Superior temporal gyrus (tissue), 1 donor: ENCODE data around the gene LTBP4.
"Not testable (repeated sequence)": the region's sequence is repeated elsewhere in the genome, so short reads cannot be mapped to it uniquely, and the experiment has no call there.

Source experiments
- DNase-seq: peaks from one replicate; pipeline ENCODE4 v3.0.0-alpha.2; 2016; ENCODE audit errors: extremely low spot score

The LTBP4 gene

DNA sequence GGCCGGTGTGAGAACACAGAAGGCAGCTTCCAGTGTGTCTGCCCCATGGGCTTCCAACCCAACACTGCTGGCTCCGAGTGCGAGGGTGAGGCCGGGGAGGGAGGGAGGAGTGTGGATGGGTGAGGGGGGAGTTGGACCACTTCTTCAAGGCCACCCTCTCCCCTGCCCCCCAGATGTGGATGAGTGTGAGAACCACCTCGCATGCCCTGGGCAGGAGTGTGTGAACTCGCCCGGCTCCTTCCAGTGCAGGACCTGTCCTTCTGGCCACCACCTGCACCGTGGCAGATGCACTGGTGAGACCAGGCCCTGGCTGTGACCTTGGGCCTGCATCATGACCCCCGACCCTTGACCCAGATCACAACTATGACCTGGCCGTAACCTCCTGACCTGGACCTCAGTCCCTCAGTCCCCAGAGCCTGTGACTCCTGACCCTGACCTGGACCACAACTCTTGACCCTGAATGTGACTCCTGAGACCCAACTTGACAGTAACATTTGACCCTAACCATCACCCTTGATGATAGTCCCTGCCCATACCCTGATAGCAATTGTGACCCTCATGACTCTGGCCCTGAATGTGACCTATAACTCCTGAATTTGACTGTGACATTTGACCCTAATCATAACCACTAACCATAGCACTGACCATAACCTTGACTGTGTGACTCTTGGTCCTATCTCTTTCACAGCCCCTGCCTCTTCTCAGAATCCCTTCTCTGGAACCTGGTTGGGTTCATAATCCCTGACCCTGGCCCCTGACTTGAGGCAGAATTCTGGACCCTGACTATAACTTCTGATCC is 10.9 kb downstream of the LTBP4 start:
- DNase-seq, result no peak

DNA sequence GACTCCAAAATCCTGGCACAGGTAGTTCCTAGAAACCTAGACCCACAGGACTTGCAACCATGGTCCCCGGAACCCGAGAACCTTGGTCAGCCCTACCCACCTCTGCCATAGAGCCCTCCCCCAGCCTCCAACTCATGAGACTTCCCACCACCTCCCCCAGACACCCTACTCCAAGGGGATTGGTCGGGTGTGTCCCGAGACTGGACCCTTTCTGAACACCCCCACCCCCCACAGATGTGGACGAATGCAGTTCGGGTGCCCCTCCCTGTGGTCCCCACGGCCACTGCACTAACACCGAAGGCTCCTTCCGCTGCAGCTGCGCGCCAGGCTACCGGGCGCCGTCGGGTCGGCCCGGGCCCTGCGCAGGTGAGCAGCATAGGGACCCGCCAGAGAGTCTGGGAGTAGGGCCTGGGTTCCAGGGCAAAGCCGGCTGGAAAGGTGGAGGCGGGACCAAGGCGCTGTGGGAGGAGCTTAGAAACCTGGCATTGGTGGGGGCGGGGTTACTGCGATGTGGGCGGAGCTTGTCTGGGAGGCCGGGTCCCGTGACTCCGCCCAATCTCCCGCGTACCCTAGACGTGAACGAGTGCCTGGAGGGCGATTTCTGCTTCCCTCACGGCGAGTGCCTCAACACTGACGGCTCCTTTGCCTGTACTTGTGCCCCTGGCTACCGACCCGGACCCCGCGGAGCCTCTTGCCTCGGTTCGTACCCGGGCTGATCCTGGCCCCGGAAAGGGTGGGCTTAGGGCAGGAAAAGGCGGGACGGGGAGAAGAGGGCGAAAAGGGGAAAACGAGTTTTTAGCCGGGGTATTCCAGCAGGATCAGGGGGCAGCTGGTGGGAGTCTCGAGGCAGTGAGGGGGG is 11.9 kb downstream of the LTBP4 start:
- DNase-seq, result no peak

DNA sequence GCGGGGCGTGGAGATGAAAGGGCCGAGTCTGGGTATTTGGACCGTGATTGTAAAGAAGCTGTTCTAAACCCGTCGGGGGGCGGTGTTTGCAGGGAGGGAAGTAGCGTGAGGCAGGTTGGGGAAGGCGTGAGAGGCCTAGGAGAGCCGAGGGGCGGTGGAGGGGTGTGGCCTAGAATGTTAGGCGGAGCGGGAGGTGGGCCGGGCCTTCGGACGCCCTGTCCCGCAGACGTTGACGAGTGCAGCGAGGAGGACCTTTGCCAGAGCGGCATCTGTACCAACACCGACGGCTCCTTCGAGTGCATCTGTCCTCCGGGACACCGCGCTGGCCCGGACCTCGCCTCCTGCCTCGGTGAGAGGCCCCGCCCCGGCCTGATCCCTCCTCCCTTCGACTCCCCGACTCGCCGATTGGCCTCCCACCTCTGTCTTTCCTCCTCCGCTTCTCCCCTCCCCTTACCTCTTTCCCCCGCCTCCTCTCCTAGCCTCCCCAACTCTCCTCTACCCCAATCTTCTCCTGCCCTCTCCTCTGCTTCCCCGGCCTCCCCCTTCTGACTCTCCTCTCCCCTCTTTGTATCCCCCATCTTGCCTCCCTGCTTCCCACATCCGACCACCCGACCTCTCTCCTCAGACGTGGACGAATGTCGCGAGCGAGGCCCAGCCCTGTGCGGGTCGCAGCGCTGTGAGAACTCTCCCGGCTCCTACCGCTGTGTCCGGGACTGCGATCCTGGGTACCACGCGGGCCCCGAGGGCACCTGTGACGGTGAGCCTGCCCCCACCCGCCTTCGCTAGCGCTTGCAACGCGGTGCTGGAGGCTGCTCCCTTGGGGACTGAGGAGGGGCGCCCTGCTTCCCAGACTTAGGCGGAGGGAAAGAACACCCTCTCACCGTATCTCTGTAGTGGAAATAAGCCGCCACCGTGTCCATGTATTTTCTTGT is 12.8 kb downstream of the LTBP4 start:
- no peak for DNase-seq

DNA sequence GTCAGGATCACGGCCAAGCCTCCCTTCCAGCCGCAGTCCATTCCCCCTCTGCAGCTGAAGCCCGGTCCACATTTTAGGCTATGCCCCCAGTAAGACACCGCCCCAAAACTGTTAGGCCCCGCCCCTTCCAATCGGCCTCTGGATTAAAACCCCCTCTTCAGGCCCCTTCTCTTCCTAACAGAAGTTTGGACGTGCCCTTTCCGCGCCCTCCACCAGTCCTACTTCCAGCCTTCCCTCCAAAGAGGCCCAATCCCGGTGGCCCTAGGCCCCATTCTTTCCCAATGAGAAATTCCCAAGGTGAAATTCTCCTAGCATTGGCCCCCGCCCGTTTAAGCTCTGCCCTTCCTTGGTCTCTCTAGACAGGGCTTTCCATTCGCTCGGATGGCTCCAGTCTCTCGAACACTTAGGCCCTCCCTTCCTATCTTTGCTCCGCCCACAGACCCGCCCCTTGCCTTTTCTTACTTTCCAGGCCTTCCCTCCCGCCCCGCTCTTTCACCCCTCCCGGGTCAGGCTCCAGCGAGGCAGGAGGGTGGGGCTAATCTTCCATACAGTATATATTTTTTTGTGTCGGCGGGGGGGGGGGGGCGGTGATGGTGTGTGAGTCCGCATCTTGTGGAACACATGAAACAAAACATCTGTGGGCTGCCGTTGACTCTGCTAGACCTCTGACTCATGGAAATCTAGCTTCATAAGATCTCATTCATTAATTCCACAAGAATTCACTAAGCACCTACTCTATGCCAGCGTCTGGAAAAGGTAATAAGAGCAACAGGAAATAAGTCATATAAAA is 13.6 kb downstream of the LTBP4 start:
- DNase-seq, result no peak

DNA sequence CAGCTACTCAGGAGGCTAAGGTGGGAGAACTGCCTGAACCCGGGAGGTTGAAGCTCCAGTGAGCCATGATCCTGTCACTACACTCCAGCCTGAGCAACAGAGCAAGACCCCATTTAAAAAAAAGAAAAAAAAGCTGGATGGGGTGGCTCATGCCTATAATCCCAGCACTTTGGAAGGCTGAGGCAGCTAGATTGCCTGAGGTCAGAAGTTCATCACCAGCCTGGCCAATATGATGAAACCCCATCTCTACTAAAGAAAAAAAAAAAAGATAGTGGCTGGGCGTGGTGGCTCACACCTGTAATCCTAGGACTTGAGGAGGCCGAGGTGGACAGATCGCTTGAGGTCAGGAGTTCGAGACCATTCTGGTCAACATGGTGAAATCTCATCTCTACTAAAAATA is 15.0 kb downstream of the LTBP4 start:
- DNase-seq, result no peak

DNA sequence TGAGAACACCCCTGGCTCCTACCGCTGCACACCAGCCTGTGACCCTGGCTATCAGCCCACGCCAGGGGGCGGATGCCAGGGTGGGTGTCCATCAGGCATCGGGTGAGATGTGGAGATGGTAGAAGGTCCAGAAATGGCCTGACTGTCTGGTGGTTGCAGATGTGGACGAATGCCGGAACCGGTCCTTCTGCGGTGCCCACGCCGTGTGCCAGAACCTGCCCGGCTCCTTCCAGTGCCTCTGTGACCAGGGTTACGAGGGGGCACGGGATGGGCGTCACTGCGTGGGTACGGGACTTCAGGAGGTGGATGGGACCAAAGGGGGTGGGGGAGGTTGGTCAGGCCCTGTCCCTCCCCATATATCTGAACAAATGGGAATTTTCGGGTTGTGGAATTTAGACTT is 15.8 kb downstream of the LTBP4 start:
- no peak for DNase-seq

DNA sequence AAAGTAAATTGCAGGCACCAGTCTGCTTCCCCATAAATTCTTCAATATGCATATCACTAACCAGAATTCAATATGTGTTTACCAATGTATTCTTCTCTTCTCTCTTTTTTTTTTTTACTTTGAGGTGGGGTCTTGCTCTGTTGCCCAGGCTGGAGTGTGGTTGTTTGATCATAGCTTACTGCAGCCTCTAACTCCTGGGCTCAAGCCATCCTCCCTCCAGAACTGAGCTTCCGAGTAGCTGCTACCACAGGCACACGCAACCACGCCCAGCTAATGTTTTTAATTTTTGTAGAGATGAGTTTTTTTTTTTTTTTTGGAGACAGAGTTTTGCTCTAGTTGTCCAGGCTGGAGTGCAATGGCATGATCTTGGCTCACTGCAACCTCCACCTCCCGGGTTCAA is 16.8 kb downstream of the LTBP4 start:
- no peak for DNase-seq

DNA sequence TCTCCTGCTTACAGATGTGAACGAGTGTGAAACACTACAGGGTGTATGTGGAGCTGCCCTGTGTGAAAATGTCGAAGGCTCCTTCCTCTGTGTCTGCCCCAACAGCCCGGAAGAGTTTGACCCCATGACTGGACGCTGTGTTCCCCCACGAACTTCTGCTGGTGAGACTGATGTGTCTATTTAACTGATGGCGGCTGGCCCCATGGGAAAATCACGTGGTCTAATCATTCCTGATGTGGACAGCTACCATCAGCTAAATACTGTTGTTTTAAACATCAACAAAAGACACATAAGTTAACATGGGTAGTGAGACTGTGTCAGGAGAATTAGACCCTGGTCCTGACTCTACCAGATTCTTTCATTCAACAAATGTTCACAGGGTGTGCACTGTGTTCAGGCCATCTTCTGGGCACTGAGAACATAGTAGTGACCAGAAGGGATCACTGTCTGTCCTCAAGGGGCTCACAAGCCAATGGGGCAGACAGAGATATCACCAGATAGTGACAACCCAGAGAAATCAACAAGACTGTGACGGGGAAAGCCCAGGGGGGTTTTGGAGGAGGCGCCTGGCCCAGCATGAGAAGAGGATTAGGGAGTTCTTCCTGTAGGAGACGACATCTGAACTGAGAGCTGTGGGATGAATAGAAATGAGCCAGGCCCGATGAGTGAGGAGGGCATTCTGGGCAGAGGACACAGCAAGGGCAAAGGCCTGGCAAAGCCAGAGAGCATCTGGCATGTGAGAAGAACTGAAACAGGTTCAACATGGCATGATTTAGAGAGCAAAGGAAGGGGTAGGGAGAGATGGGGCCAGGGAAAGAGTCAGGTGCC is 18.4 kb downstream of the LTBP4 start:
- DNase-seq, result no peak

DNA sequence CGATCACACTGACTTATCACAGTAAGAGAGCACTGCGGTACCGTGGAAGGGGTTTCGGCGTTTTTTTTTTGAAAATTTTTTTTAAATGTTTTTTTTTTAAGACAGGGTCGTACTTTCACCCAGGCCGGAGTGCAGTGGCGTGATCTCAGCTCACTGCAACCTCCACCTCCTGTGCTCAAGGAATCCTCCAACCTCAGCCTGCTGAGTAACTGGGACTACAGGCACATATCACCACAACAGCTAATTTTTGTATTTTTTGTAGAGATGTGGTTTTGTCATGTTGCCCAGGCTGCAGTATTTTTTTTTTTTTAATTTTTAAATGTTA is 19.0 kb downstream of the LTBP4 start:
- DNase-seq, result no peak

DNA sequence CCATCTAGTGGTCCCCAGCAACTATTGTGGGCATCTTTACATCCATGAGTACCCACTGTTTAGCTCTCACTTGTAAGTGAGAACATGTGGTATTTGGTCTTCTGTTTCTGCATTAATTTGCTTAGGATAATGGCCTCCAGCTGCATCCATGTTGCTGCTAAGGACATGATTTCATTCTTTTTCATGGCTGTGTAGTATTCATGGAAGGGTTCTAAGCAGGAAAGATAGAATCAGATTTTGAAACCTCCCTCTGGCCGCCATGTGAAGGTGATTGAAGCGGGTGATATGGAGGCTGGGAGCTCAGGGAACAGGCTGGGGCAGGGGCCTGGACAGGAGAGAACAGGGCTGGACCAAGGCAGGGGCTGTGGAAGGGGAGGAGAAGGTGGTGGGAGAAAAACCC is 20.1 kb downstream of the LTBP4 start:
- DNase-seq, result no peak

DNA sequence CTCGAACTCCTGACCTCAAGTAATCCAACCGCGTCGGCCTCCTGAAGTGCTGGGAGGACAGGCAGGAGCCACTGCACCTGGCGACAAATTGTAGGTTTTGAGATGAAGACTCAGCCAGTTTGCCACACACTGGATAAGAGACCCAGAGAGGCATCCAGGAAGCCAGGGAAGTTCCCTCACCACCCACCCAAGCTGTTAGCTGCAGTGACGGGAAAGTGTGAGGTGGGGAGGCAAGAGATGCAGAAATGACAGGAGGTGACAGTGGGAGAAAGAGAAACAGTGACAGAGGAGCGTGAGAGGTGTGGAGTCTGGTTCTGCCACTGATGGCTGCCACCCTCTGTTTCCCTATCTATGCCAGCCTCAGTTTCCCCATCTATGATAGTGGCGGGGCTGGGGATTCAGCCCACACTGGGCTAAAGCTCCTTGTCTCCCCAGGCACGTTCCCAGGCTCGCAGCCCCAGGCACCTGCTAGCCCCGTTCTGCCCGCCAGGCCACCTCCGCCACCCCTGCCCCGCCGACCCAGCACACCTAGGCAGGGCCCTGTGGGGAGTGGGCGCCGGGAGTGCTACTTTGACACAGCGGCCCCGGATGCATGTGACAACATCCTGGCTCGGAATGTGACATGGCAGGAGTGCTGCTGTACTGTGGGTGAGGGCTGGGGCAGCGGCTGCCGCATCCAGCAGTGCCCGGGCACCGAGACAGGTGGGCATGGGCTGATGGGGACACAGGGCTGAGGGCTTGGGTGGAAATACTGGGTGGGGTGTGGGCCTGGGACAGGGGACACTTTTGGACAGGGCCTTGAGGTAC is 21.0 kb downstream of the LTBP4 start:
- no peak for DNase-seq

DNA sequence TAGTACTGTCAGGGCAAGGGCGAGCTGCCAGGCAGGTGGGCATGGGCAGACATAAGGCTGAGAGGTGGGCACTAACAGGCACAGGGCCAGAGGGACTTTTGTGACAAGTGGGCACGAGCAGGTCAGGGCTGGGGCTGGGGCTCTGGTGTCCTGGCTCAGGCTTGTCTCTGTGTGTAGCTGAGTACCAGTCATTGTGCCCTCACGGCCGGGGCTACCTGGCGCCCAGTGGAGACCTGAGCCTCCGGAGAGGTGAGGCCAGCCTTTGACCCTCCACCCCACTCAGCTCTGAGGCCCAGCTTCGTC is 21.6 kb downstream of the LTBP4 start:
- DNase-seq, result no peak

DNA sequence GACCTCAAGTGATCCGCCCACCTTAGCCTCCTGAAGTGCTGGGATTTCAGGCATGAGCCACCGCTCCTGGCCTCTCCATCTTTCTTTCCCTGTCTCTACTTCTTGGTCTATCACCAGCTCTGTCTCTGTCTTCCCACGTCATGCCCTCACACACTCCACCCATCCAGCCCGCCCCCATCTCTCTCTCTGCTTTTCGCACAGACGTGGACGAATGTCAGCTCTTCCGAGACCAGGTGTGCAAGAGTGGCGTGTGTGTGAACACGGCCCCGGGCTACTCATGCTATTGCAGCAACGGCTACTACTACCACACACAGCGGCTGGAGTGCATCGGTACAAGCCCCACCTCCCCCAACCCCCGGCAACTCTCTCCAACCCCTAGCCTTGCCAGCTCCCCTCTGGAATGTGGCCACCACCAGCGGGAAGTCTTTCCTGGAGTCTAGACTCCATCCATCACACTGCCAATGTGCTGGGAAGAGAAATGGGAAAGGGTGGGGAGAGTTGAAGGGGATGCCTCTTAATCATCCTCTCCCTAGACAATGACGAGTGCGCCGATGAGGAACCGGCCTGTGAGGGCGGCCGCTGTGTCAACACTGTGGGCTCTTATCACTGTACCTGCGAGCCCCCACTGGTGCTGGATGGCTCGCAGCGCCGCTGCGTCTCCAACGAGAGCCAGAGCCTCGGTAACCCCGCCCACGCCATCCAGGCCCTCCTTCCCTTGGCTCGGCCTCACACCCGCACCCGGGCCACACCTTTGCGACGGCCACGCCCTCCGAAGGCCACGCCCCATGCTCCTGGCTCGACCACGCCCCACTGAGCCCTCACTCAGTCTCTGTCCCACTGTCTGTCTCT is 22.5 kb downstream of the LTBP4 start:
- no peak for DNase-seq

DNA sequence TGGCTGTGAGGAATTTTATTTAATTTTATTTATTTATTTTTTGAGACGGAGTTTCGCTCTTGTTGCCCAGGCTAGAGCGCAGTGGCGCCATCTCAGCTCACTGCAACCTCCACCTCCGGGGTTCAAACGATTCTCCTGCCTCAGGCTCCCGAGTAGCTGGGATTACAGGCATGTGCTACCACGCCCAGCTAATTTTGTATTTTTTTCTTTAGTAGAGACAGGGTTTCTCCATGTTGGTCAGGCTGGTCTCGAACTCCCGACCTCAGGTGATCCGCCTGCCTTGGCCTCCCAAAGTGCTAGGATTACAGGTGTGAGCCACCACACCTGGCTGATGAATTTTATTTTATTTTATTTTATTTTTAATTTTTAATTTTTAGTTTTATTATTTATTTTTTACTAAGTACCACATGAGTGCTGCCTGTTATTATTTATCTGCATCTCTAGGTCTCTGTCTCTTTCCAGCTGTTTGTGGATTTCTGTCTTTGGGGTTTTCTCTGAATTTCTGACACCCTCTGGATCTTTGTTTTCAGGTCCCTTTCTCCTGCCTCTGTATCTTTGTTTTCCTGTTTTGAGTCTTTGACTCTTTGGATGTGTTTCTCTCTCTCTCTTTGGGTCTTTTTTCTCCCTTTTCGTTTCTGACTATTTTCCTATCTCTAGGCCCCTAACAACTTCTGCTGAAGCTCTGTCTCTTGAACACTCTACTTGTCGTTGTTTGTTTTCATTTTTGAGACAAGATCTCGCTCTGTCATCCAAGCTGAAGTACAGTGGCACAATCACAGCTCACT is 23.4 kb downstream of the LTBP4 start:
- DNase-seq, result not testable (repeated sequence)

DNA sequence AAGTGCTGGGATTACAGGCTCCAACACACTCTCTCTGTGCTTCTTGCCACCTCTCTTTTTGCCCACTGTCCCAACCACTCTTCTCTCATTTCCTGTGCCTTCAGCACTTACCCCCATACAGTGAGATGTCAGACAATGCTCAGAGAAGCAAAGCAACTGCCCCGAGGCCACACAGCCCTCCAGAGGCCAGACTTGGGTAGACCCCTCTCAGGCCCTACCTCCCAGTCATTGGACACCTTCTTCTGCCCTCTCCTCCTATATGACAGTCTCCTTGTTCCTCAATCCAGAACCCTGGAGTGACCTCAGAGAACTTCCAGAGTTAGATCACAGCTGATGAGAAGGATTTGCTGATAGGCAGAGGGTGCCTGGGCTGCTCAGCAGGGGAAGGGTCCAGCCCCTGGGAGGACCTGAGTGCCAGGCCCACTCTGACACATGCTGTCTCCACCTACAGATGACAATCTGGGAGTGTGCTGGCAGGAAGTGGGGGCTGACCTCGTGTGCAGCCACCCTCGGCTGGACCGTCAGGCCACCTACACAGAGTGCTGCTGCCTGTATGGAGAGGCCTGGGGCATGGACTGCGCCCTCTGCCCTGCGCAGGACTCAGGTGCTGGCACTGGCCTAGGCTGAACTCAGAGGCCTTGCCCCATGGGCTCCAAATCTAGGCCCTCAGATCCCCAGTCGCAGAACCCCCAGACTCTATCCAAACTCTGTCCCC is 24.4 kb downstream of the LTBP4 start:
- DNase-seq, result no peak

DNA sequence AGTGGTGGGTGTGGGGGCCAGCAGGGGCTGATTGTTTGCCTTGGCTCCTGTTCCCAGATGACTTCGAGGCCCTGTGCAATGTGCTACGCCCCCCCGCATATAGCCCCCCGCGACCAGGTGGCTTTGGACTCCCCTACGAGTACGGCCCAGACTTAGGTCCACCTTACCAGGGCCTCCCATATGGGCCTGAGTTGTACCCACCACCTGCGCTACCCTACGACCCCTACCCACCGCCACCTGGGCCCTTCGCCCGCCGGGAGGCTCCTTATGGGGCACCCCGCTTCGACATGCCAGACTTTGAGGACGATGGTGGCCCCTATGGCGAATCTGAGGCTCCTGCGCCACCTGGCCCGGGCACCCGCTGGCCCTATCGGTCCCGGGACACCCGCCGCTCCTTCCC is 25.7 kb downstream of the LTBP4 start:
- DNase-seq, result no peak

DNA sequence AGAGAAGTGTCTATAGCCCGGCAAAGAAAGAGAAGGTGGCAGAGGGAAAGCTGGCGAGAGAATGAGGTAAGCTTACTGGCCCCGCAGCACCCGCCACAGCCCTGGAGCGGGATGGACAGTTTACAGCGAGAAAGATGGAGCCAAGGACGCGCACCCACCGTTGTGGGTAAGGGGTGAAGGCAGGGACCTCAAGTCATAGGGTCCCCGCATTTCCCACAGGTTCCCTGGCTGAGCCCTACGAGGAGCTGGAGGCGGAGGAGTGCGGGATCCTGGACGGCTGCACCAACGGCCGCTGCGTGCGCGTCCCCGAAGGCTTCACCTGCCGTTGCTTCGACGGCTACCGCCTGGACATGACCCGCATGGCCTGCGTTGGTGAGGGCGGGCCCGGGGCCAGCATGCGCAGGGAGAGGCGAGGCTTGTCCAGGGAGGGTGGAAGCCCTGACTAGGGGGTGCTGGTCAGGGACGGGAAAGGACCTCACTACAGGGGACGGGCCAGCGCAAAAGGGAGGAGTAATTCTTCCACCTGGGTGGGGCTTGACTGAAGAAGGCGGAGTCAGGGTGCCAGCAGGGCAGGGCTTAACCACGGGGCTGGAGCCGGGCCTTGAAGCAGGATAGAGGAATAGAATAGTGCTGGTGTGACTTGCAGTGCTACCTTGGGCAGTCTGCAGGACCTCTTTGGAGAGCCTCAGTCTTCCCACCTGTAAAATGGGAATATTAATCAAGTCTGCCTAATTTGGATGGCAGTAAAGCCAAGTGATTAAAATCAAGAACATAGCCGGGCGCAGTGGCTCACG is 26.5 kb downstream of the LTBP4 start:
- DNase-seq, result no peak
